ENCODE results near the gene BHLHE41.

- peak; percentile 71 for TF ChIP-seq POLR2A (IDR thresholded peaks at IDR 0.05; ENCODE audit: low read depth, low read length)
- TF ChIP-seq, protein P1, sequence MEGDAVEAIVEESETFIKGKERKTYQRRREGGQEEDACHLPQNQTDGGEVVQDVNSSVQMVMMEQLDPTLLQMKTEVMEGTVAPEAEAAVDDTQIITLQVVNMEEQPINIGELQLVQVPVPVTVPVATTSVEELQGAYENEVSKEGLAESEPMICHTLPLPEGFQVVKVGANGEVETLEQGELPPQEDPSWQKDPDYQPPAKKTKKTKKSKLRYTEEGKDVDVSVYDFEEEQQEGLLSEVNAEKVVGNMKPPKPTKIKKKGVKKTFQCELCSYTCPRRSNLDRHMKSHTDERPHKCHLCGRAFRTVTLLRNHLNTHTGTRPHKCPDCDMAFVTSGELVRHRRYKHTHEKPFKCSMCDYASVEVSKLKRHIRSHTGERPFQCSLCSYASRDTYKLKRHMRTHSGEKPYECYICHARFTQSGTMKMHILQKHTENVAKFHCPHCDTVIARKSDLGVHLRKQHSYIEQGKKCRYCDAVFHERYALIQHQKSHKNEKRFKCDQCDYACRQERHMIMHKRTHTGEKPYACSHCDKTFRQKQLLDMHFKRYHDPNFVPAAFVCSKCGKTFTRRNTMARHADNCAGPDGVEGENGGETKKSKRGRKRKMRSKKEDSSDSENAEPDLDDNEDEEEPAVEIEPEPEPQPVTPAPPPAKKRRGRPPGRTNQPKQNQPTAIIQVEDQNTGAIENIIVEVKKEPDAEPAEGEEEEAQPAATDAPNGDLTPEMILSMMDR (conservative IDR thresholded peaks at IDR 0.05; ENCODE audit: low read depth, low read length) = 0 out of 2 replicates have a peak, but pooled peaks have one; percentile 19
Measured at GRCh38 chr12:26113853-26114719, 10.8 kb downstream of the BHLHE41 start.
